NCI-H1930 (cell line): ENCODE measurements around the gene HUS1.
"Not testable (repeated sequence)": the region's sequence is repeated elsewhere in the genome, so short reads cannot be mapped to it uniquely, and the experiment has no call there.

Source experiments
- DNase-seq, 2 experiments: peaks; one replicate each; lab custom pipeline; 2025; lab: John Stamatoyannopoulos, UW

Gene HUS1

DNA sequence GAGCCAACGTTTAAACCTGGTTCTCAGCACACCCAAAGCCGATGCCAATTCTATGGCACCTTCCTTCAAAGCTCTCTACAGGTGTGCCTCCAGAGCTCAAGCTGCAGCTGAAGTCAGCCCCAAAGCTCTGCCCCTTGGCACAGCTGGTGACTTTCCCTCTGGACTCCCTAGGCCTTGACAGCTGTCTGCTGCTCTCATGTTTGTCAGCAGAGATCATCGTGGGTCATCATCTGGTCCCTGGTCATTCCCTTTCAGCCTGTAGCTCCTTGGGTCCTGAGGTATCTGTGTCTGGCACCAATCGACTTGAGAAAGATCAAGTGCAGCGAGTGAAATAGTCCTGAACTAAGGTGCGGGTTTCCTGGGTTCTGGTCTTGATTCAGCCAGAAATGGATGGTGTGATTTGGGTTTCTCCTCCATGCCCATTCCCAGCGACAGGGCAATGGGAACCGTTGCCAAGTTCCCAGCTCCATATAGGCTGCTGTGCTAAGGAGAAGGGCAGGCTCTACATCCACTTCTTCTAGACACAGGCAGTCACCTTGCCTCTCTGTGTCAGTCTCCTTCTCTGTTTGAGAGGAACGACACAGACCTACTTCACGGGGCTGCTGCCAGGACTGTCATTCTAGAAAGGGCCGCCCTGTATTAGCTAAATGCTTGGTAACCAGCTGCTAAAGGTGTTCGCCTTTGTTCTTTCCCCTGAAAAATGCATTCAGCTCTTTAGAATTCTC is 34.7 kb downstream of the HUS1 start:
- DNase-seq = no peak

DNA sequence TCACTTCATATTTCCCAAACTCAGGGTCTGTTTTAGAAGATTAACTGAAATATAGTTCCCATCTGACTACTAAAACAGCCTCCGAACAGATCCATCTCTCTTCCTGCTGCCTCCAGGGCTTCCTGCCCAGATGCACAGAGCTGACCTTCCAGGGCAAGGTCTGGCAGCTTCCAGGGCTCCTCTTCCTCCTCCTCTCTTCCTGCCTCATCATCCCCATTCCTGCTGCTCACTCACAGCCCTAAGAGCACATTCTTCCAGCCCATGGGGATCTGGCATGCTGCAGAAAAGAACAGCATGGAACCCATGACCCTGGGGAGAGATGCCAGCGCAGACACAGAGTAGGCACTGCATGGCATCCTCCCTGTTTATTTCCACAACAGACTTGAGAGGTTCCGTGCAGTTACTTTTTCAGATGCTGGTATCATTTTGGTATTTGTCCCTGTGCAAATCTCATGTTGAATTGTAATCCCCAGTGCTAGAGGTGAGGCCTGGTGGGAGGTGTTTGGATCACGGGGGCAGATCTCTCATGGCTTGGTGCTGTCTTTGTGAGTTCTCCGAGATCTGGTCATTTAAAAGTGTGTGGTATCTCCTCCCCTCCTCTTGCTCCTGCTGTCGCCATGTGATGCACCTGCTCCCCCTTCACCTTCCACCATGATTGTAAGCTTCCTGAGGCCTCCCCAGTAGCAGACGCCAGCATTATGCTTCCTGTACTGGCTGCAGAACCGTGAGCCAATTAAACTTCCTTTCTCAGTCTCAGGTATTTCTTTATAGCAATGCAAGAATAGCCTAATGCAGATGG is 35.5 kb downstream of the HUS1 start:
- DNase-seq = no peak

DNA sequence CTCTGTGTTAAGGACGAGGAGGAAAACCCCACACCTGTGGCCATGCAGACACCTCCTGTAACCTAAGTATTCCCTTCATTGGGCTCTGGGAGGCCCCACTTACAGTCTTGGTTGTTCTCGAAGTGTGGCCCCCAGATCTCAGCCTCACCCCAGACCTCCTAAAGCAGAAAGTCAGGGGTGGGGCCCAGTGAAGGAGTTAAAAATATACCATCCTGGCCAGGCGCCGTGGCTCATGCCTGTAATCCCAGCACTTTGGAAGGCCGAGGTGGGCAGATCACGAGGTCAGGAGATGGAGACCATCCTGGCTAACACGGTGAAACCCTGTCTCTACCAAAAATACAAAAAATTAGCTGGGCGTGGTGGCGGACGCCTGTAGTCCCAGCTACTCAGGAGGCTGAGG is 36.8 kb downstream of the HUS1 start:
- DNase-seq = not testable (repeated sequence)

DNA sequence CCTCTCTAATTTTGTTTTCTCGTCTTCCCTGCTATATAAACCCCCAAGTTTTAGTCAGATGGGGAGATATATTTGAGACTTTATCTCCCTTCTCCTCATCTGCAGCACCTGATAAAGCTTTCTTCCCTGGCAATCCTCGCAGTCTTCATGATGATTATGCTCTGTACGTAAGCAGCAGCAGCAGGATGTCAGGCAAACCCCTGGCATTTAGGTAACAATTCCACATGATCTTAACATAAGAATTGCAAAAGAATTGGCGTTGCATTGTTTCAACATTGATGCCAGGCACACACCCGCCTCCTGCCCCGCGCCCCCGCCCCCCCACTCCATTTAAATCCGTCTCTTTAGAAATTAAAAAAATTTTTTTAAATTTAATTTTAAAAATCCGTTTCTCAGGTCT is 37.3 kb downstream of the HUS1 start:
- no peak for DNase-seq

DNA sequence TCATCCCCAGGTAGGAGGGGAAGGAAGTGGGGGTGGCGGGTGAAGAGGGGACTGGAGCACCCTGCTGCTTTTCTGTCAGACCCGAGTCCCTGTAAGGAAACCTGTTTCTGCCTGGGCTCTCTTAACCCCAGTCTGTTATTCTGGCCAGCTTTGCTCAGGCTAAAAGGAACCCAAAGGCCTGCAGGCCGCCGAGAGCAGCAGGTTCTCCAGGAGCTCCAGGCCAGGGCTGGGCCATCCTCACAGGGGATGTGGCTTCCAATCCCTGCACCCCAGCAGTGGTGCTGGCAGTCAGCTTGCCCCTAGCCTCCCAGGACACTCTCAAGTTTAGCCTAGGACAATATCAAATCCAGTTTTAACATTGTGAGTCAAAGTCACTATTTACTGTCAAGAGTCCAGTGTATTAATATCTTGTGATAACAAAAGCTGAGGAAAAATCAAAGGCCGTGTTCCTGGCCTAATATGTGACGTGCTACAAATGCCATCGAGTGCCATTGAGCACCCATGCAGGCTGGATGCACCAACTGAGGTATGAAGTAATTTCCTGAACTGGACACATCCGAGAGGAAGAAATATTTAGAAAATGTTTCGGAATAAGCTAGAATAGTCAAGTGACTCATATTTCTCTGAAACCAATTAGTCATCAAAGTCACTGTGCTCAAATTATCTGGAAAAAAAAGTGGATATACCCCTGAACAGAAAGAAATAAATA is 38.1 kb downstream of the HUS1 start:
- DNase-seq = no peak

DNA sequence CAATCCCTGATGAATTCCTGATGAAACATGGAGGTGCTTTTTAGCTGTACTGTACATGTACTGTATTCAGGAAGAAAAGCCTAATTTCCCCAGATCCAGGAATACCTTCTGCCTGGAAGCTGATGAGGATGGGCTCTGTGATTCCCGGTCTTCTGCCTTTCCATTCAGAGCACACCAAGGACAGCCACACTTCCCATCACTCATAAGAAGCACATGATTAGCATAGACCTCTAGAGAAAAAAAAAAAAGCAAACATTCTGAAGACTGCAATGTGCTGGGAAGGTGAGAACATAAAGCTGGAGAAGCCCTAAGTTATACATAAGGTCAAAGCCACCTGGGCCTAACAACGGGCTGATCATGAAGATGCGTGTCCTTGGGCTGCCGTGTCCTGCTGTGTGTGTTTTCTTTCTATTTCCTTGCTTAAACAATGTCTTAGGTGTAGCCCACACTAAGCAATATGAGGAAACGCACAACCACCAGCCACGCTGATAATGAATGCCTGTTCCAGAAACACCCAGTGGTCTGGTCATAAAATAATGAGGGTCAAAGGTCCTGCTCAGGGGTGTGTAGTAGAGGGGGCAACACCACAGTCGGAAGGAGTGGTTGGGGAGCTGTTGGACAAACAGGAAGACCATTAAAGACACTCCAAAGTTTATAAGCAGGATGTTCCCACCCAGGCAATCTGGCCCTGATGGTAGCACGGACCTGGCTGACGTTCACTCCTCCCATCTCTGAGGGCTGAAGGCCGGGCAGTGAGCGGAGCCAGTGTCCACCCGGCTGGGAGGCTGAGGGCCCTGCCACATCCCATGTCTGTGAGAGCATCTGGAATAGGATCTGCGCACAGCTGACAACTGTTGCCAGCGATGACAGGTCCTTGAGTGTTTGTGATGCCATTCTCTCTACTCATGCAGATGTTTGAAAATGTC is 39.1 kb downstream of the HUS1 start:
- no peak for DNase-seq

DNA sequence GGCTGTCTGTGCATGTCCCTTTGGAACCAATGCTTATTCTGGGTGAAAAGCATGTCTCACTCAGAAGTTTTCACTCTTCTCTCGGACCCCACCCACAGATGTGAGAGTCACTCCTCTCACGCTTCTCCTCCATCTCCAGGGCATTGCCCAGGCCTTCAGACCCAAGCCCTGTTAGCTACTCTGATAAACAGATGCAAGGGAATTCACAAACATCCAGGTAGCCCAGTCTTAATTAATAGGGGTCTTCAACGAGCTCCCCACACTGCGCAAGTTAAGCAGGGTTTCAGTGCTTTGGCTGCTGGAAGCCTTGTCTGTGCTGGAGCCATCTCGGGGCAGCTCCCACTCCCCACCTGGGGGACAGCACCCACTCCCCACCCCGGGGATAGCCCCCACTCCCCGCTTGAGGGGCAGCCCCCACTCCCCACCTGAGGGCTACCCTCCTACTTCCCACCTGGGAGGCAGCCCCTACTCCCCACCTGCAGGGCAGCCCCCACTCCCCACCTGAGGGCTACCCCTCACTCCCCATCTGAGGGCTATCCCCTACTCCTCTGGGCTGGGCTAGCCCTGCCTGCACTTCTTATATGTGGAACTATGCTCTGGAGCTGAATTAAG is 39.9 kb downstream of the HUS1 start:
- no peak for DNase-seq

DNA sequence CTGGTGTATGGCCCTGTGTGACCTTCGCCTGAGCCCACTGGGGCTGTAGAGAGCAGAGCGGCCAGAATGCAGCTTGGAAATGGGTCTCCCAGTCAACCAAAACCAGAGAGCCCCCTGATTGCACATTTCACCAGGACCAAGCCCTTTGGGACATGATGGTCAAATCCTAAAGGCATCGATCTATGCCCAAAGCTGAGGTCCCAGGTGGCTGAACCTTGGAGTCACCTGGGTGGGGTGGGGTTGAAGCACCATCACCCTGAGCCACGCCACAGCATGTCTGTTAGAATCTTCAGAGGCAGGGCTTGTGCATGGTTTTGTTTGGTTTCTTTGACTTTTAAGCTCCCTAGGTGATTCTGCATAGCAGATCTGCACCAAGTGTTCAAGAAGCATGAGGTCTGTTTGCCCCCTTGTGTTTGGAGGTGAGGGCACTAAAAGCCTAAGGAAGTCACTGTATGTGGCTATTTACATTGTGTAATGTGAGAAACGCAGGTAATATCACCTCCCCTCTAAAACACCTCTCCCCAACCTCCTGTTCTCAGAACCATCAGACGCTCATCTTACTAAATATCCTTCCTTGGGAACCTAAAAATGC is 40.7 kb downstream of the HUS1 start:
- DNase-seq = no peak

DNA sequence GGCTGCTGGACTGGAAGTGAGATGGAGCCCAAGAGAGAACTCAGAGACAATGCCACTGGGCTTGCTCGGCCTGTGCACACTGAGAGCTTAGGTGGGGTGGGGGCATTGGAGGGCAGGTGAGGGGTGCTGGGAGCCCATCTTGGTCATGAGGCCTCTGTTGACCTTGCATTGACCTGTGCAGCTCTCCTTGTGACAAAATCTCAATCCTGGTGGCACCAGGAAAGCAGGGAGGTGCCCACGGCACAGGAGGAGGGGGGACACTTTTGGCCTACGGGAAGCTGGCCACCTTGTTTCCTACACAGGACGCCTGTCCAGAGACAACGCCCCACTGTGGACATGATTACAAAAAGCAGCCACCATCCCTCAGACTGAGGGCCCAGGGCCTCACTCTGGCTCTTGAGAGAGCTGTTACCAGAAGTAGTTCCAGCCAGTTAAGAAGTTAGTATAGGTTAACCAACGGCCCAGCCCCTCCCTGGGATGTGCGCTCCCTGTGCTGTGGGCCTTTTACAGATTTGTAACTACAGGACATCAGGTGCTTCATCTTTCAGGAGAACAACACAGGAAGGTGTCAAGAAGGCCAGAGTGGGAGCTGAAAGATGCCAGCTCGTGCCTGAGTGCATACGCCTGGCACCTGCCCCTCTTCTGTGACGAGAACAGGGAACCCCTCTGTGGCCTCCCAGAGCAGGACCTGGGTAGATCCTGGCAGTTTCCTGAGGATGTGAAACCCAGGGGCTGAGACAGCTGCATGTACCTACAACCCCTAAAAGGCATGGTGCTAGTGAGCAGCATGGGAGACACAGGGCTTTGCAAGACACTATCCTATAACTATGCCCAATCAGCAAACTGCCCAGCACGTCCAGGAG is 41.5 kb downstream of the HUS1 start:
- DNase-seq = no peak

DNA sequence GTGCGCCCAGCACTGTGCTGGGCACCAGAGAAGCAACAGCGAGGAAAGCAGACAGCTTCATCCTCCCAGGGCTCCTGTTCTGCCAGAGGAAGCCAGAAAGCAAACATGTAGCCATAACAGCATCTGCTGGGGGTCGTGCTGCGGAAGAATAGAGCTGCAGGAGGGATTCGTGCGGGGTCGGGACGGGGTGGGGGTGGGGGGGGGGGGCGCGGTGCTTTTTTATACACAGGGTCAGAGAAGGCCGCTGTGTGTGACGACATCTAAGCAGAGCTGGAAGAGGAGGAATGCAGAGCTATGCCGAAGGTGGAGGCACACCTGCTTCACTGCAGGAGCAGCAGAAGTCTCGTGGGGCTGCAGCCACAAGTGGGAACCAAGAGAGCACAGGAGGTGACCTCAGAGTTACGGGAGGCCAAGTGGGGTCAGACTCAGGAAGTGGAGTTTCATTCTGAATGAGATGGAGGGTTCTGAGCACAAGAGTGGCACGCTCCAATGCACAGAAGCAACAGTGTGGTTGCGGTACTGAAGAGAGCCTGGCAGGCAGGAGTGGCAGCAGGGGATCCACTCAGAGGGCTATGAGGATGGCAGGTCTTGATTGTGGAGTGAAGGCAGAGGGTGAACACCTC is 42.2 kb downstream of the HUS1 start:
- DNase-seq = no peak

DNA sequence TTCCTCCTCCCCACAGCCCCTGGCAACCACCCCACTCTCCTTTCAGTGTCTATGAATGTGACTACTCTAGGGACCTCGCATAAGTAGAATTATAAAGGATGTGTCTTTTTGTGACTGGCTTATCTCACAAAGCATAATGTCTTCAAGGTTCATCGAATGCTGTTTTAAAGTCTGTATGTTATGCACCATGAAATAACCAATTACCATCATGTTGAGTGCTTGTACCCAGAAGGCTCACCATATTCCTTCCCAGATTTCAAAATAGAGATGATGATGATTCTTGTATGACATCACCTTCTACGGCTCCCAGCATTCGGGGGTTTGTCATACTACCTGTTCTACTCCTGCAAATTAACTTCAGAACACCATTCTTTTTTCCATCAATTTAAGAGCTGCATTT is 43.1 kb downstream of the HUS1 start:
- DNase-seq = no peak

DNA sequence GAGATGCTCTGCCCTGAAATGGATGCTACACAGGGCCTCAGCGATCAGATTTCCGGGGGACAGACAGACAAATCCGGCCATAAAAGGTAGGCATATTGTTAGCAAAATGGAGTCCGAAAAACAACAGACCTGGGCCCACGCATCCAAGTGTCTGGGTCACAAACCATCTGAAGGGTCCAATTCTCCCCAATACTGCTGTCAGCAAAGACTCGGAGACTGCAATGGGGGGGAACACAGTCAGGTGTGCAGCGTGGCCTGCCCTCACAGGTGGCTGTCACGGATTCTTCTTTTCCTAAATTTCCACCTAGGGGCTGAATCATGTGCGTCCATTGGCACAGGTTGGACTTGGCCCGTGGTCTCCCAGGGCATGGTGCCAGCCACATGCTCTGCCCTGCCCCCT is 44.1 kb downstream of the HUS1 start:
- no peak for DNase-seq

DNA sequence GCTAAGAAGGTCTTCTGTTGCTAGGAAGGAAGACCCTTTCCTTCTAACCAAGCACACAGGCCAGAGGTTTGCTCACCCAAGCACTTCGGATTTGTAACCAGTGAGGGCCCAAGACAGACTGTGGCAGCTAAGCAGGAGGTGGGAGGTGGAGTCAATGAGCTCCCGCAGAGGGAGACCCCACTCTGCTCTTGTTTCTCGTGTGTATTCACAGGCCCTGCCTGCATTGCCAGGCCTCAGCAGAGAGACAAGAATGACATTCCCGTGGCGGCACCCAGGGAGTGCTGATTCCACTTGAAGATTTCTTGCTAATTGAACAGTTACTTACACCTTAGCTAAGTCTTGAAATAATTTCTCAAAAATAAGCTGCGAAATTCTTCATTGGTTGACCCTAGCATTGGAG is 44.6 kb downstream of the HUS1 start:
- no peak for DNase-seq

DNA sequence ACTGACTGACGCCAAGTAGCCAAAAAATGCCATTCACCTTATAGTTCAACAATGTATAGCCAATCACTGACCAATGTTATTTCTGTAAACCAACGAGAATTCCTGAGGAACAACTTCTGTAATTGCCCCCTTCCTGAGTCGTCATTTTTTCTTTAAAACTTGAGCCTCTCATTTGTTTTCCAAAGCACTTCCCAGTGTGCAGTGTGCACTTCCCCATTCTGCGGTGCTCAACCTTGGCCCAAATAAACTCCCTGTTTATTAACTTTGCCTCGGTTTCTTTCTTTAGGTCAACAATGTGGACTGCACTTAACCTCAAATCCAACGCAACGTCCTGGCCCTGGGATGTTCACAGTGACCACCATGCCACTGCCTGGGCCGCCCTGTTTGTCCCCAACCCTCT is 46.2 kb downstream of the HUS1 start:
- DNase-seq = no peak

DNA sequence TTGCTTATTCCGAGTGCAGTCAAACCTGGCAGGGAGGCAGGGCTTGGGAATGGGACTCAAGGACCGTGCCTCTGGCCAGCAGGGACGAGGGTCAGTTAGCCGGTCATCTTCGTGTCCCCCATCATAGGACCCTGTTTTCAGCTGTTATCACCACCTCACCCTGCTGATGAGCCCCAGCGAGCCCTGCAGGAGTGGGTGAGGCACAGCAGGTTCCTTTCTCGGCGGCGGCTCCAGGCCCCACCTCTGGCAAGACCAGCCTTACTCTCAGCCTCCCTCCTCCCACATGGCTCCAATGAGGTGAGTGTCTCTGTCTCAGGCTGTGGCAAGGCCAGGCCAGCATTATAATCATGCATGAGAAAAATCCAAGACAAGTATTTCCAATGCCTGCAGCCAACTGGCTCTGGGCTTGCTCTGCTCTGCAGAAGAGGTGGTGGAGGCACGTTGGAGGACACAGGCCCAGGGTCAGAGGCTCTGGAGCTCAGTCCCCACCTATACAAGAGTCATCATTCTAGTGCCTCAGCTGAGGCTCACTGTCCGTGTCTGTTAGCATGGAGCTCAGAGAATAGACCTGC is 46.9 kb downstream of the HUS1 start:
- no peak for DNase-seq

DNA sequence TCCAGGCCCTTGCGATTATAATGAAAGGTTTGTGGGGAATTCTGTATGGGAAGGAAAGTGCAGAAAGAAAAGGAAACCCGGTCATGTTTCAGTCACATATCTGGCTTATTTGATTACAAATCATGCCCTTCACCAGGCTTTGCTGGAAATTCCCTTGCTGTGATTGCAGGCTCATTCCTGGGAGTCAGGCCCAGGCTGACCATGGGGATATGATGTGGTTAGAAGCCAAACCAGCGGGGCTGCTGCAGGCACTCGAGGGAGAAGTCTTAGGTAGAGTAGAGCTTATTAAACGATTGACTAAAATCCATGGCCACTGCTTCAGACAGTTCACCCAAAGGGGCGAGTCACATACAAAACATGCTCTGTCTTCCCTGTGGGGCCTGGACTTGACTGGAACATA is 47.4 kb downstream of the HUS1 start:
- no peak for DNase-seq

DNA sequence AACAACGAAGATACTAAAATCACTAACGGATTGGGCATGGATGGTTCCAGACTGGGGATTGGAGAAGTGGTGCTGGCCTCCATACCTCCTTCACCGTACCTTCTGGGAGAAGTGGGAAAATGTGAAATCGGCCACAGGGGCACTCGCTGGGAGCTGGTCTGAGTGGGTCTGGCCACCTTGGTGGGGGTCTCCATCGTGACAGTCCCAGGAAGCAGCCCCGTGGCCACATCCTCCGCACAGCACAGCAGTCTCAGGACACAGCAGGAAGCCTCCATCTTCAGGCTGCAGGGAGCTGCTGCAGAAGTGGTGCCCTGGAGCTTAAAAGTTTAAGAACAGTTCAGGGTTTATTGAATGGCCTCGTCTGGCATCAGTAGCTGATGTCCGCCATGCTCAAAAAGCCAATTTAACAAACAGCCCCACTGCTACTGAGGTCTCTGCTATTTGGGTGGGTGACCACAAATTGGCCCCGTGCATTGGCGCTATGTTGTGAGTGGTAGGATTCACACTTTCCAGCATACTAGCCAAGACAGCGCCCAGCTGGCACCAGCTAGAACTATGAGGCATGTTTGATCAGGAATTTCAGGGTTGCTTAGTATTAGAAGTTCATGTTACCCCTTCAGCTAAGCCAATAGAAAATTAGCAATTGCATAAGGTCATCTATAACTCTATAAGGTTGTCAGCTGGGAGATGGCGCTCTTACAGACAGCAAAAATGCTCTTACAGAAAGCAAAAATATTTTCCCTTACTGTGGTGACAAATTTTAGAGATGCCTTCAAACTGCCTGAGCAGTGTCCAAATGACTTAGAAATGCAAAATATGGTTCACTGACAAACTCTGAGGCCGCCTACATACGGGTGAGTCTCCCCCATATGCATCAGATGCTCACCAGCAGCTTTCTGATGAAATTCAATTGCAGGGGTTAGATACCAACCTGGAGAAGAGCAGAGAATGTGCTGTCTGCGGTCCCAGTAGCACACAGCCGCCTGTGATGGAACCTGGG is 48.1 kb downstream of the HUS1 start:
- no peak for DNase-seq

DNA sequence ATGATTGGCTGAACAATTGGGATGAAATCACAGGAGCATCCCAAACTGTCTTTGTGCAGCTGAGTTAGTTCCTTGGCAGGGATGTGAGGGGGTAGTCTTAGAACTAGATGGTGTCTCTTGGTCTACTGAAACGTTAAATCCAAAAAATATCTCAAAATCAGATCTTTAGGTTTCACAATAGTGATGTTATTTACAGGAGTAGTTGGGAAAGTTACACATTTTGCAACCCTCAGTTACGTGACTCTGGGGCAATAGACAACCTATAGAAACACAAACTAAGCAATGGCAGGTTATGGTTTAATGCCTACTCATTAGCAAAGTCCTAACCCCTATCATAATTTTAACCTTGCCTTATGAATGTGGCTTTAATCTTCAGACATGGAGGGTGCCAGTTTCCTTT is 55.1 kb downstream of the HUS1 start:
- DNase-seq = no peak
